A673 (cell line): Measurements from ENCODE around the gene DNAH3.

Experiments used
- EZH2 ChIP-seq: fragments of 200-600 bp; sonication (generic); IDR thresholded peaks from 2 replicates; pipeline ENCODE4 v1.6.1; 2017; ENCODE audit warnings: borderline replicate concordance, low read depth, mild to moderate bottlenecking, mixed read lengths, antibody characterized with exemption, low read length; ENCODE audit not compliant: poor library complexity, severe bottlenecking
- TF ChIP-seq, protein P1 (sequence below): fragments of 300-800, 200-600 bp; sonication (generic); conservative IDR thresholded peaks from 2 replicates; pipeline ENCODE4 v1.5.1; 2017; ENCODE audit warnings: low read depth, mild to moderate bottlenecking, antibody characterized with exemption, low read length, moderate library complexity, mixed read lengths

DNA sequence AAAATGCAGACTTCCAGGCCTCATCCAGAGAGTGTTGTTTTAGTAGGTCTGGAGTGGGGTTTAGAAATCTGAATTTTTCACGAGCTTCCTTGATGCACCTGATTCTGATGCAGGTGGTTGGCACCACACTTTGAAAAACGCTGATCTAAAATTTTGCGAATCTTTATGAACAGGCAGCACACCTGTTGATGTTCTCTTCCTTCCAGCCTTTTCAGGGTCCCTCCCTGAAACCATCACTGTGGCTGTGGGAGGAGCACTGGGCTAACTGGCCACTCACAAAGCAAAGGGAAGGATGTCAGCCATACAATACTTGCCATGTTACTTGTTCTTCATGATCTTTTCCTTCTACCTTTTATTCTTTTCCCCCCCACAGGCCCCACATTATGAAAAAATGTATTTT is 22.0 kb upstream of the DNAH3 start:
- TF ChIP-seq, protein P1, sequence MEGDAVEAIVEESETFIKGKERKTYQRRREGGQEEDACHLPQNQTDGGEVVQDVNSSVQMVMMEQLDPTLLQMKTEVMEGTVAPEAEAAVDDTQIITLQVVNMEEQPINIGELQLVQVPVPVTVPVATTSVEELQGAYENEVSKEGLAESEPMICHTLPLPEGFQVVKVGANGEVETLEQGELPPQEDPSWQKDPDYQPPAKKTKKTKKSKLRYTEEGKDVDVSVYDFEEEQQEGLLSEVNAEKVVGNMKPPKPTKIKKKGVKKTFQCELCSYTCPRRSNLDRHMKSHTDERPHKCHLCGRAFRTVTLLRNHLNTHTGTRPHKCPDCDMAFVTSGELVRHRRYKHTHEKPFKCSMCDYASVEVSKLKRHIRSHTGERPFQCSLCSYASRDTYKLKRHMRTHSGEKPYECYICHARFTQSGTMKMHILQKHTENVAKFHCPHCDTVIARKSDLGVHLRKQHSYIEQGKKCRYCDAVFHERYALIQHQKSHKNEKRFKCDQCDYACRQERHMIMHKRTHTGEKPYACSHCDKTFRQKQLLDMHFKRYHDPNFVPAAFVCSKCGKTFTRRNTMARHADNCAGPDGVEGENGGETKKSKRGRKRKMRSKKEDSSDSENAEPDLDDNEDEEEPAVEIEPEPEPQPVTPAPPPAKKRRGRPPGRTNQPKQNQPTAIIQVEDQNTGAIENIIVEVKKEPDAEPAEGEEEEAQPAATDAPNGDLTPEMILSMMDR, result no peak
- TF ChIP-seq EZH2, result no peak
